Spinal cord (tissue), 10 donors: ENCODE results near the gene GPR35. TPM values are rescaled to one million over a fixed set of nuclear protein-coding genes. Genes with fewer than 3 reads are reported as not detected.

Source experiments
- DNase-seq, 6 donors: peaks; one replicate each; pipeline versions ENCODE4 v3.0.0 to v3.0.0-alpha.2; 2013 to 2015; ENCODE audit warnings: low spot score in 6 of 6, low read depth in 4 of 6
- H3K27ac ChIP-seq: one replicate; pipeline ENCODE4 v1.5.1; 2013; ENCODE audit warnings: low read depth, low read length, control low read depth
- H3K27me3 ChIP-seq: one replicate; pipeline ENCODE4 v1.6.1; 2013; ENCODE audit warnings: low read length; ENCODE audit not compliant: control insufficient read depth, insufficient read depth
- H3K36me3 ChIP-seq: one replicate; pipeline ENCODE4 v1.6.1; 2013; ENCODE audit warnings: low read length; ENCODE audit not compliant: control insufficient read depth, insufficient read depth
- H3K4me1 ChIP-seq: one replicate; pipeline ENCODE4 v1.6.1; 2013; ENCODE audit warnings: low read length; ENCODE audit not compliant: control insufficient read depth, insufficient read depth
- H3K4me3 ChIP-seq: one replicate; pipeline ENCODE4 v1.5.1; 2013; ENCODE audit warnings: low read depth, low read length, control low read depth
- H3K9me3 ChIP-seq: one replicate; pipeline ENCODE4 v1.6.1; 2013; ENCODE audit warnings: low read length; ENCODE audit not compliant: control insufficient read depth, insufficient read depth
- WGBS: methylation state at CpG from one replicate; pipeline ENCODE4 v1.1.5; 2013; ENCODE audit warnings: missing lambda C conversion rate; ENCODE audit not compliant: insufficient coverage; 5-methylcytosine and 5-hydroxymethylcytosine counted together
- polyA plus RNA-seq, 2 donors: library from polyadenylated mRNA; unstranded; fragments of 120-200 nt; gene quantifications; one replicate each; pipeline ENCODE4 v1.2.1, GENCODE V29; 2013; ENCODE audit not compliant: insufficient read length in 2 of 2
- total RNA-seq, 2 donors: library from RNA; depleted of rRNA in 1 of 2; stranded (reverse); fragments of 120-200 nt in 1 of 2; fragments of >200 nt in 1 of 2; gene quantifications; one replicate each; pipeline versions ENCODE4 v1.2.3 to v1.2.4, GENCODE V29; 2013 to 2014
- donor health status: healthy.

The GPR35 gene
- total and polyA plus RNA-seq, 4 donors = 1.9 to 3.9 (median 2.4) TPM

DNA sequence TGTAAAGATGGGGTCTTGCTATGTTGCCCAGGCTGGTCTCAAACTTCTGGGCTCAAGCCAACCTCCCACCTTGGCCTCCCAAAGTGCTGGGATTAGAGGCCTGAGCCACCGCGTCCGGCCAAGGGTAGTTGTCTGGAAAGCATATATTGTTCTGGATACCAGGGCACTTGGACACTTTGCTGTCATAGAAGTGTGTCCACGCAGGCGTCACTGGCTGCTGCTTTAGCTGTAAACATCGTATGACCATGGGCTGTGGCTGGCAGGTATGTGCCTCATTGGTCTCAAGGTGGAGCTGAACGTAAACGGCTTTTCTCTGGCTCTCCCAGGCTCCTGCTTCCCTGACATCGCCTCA, 3.2 kb upstream of the GPR35 start:
- Histone ChIP-seq H3K4me1 (no peaks in the 10 kb centered on the region), H3K27me3 (no peaks in the 10 kb centered on the region), H3K27ac (no peak overlapping the region), H3K36me3 (peaks cover 20% of the 10 kb centered on the region), H3K9me3 (no peaks in the 10 kb centered on the region), H3K4me3 (no peak overlapping the region)
- WGBS = 87% methylated on average over 8 of the region's 9 CpGs
- no peak for DNase-seq

DNA sequence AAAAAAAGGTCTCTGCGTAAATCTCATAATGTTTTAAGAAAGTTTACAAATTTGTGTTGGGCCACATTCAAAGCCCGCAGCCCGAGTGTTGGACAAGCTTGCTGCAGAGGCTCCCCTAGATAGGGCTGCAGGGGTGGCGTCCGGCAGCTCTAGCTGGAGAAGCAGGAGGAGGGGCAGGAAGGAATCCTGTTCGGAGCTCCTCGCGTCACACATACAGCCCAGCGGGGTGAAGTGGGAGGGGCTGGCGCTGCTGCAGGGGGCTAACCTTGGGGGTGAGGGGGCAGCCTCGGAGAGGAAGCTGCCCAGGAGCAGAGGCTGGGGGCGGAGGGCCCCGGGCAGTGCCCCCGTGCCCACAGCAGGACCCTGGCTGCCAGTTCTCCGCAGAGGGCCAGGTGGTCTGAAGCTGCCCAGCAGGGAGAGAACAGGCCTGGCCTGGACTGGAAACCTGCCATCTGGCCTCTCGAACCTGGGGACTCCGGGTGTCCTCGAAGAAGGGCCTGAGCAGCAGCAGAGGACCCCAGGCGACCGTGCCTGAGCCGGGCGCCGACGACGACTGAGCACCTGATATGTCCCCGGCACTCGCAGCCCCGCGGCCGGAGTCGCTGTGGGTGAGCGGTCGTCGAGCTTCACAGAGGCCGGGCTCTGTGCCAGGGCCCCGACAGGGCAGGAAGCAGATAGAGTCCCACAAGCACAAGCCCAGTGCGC, 2.6 kb upstream of the GPR35 start:
- H3K27me3 ChIP-seq = no peaks in the 10 kb centered on the region
- no peaks in the 10 kb centered on the region for H3K4me1 ChIP-seq
- H3K27ac ChIP-seq = no peak overlapping the region
- no peak for DNase-seq
- H3K9me3 ChIP-seq = no peaks in the 10 kb centered on the region
- H3K36me3 ChIP-seq = peaks cover 20% of the 10 kb centered on the region
- no peak overlapping the region for H3K4me3 ChIP-seq
- 68% methylated on average over 36 of the region's 37 CpGs for WGBS

- DNase-seq = no peak
- Histone ChIP-seq H3K4me1 (no peaks in the 10 kb centered on the region), H3K27me3 (no peaks in the 10 kb centered on the region), H3K27ac (no peak overlapping the region), H3K4me3 (no peak overlapping the region), H3K9me3 (no peaks in the 10 kb centered on the region), H3K36me3 (peaks cover 20% of the 10 kb centered on the region)
- 87% methylated on average over 10 of the region's 10 CpGs for WGBS
Measured at GRCh38 chr2:240623531-240624010, 1.7 kb upstream of the GPR35 start.

DNA sequence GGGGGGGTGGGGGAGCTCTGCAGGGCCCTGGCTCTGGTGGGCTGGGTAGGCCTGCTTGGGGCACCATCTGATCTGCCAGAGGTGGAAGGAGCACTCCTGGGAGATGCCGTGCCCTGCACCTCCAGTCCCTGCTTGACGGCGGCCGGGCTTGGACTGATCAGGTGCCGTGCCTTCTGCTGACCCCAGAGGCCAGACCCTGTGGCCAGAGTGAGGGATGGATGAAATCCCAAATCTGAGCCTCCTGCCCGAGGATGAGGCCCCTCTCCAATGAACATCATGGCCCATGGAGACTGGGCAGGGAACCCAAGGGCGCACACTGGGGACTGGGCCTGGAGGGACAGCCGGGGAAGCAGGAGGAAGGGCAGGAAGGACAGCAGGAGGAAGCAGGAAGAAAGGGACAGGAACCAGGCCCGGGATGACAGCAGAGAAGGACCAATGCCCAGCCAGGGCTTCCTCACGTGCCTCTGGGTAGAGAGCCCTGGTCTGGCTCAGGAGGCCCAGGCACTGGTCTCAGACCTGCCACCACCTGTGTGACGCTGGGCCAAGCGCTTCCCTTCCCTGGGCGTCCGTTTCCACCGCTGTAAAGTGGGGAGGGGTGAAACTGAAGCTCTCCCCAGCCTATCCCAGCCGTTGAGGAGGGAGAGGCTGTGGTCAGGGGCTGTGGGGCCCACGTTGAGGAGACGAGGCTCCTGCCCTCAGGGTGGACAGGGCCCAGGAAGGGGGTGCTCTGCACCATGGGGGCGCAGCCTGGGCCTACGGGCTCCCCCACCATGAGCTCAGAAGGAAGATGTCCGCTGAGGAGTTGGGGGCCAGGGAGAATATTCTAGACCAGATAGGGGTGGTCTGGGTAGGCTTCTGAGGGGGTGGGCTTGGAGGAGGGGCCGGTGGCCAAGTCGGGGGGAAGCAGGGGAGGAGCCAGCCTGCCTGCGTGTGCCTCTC, 1.0 kb upstream of the GPR35 start:
- Histone ChIP-seq H3K36me3 (peaks cover 20% of the 10 kb centered on the region), H3K4me1 (no peaks in the 10 kb centered on the region), H3K4me3 (no peak overlapping the region), H3K27me3 (no peaks in the 10 kb centered on the region), H3K27ac (no peak overlapping the region), H3K9me3 (no peaks in the 10 kb centered on the region)
- no peak for DNase-seq
- WGBS = 79% methylated on average over 20 of the region's 24 CpGs

- Histone ChIP-seq H3K27ac (no peak overlapping the region), H3K4me3 (no peak overlapping the region), H3K9me3 (no peaks in the 10 kb centered on the region), H3K4me1 (no peaks in the 10 kb centered on the region), H3K27me3 (no peaks in the 10 kb centered on the region), H3K36me3 (peaks cover 17% of the 10 kb centered on the region)
- WGBS = 57% methylated on average over 21 of the region's 21 CpGs
- no peak for DNase-seq
Measured at GRCh38 chr2:240626531-240627300, 1.4 kb downstream of the GPR35 start.

- Histone ChIP-seq H3K4me1 (no peaks in the 10 kb centered on the region), H3K27ac (no peak overlapping the region), H3K27me3 (no peaks in the 10 kb centered on the region), H3K9me3 (no peaks in the 10 kb centered on the region), H3K4me3 (no peak overlapping the region), H3K36me3 (peaks cover 13% of the 10 kb centered on the region)
- no peak for DNase-seq
- 91% methylated on average over 10 of the region's 17 CpGs for WGBS
Measured at GRCh38 chr2:240627736-240628506, 2.6 kb downstream of the GPR35 start.

- no peaks in the 10 kb centered on the region for H3K9me3 ChIP-seq
- no peak overlapping the region for H3K27ac ChIP-seq
- H3K4me3 ChIP-seq = no peak overlapping the region
- no peak for DNase-seq
- 92% methylated on average over 4 of the region's 7 CpGs for WGBS
- H3K36me3 ChIP-seq = peaks cover 12% of the 10 kb centered on the region
- no peaks in the 10 kb centered on the region for H3K4me1 ChIP-seq
- H3K27me3 ChIP-seq = no peaks in the 10 kb centered on the region
Measured at GRCh38 chr2:240628507-240628807, 3.2 kb downstream of the GPR35 start.

- H3K9me3 ChIP-seq = no peaks in the 10 kb centered on the region
- WGBS = 59% methylated on average over 20 of the region's 20 CpGs
- H3K27ac ChIP-seq = no peak overlapping the region
- H3K27me3 ChIP-seq = no peaks in the 10 kb centered on the region
- H3K36me3 ChIP-seq = peaks cover 12% of the 10 kb centered on the region
- no peak overlapping the region for H3K4me3 ChIP-seq
- no peak for DNase-seq
- no peaks in the 10 kb centered on the region for H3K4me1 ChIP-seq
Measured at GRCh38 chr2:240628808-240629618, 3.7 kb downstream of the GPR35 start.
